GM20000 (cell line): ENCODE results near the gene TRIM2.

Experiments used
- DNase-seq: peaks from one replicate; pipeline ENCODE4 v3.0.0; 2012; ENCODE audit warnings: low spot score
- TF ChIP-seq, protein P1 (sequence below): IDR thresholded peaks from 2 replicates; pipeline ENCODE4 v1.5.1; 2012; ENCODE audit warnings: mild to moderate bottlenecking, control low read depth; ENCODE audit errors: extremely low read depth, missing control alignments

Gene TRIM2

DNA sequence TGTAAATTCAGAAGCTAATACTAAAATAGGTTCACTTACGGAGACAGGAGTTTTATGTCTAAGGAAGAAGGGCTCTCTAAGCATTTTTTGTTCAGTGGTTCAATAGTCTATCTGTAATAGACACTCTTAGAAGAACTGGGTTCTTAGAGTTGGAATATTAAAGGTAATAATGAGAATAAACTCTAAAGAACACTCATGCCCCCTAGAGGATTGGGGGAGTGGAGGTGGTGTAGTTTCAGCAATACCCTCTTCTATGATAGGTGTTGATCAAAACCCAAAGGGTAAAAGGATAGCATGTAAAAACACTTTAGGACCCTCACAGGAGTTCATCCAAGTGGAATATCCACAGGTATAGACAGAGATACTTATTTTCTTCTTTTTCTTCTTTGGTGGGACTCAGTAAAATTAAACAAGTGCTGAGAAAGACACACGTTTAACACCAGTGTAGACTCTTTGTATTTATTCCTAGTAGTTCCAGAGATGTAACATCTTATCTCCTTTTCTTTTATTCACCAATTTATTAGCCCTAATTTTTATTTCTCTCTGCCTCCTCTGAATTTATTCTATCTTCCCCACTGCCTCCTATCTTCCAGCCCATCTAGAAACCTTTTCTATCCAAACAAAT is 114.6 kb downstream of the TRIM2 start:
- peak; percentile 42 for DNase-seq
- TF ChIP-seq, protein P1, sequence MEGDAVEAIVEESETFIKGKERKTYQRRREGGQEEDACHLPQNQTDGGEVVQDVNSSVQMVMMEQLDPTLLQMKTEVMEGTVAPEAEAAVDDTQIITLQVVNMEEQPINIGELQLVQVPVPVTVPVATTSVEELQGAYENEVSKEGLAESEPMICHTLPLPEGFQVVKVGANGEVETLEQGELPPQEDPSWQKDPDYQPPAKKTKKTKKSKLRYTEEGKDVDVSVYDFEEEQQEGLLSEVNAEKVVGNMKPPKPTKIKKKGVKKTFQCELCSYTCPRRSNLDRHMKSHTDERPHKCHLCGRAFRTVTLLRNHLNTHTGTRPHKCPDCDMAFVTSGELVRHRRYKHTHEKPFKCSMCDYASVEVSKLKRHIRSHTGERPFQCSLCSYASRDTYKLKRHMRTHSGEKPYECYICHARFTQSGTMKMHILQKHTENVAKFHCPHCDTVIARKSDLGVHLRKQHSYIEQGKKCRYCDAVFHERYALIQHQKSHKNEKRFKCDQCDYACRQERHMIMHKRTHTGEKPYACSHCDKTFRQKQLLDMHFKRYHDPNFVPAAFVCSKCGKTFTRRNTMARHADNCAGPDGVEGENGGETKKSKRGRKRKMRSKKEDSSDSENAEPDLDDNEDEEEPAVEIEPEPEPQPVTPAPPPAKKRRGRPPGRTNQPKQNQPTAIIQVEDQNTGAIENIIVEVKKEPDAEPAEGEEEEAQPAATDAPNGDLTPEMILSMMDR: peak; percentile 52

GRCh38 chr4:153322791-153323190 is 118.5 kb downstream of the TRIM2 start:
- TF ChIP-seq, protein P1: no peak
- DNase-seq: no peak

DNA sequence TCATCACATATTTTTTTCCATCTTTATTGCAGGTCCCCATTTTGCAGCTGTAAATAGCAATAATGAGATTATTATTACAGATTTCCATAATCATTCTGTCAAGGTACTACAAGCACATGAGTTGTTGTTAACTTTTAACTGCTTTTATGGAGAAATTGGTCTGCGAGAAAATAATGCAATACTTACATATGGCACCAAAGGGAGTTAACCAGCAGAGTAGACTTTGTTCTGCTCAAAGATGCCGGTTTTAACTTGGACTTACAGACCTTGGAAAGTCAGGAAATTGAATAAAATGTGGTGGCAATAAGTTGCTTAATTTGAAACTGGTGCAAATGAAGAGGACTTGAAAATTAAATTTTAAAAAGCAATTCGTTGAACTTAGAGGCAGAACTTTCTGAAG is 119.8 kb downstream of the TRIM2 start:
- no peak for DNase-seq
- TF ChIP-seq, protein P1: no peak

GRCh38 chr4:153325558-153325957 is 121.3 kb downstream of the TRIM2 start:
- TF ChIP-seq, protein P1: no peak
- DNase-seq: no peak

DNA sequence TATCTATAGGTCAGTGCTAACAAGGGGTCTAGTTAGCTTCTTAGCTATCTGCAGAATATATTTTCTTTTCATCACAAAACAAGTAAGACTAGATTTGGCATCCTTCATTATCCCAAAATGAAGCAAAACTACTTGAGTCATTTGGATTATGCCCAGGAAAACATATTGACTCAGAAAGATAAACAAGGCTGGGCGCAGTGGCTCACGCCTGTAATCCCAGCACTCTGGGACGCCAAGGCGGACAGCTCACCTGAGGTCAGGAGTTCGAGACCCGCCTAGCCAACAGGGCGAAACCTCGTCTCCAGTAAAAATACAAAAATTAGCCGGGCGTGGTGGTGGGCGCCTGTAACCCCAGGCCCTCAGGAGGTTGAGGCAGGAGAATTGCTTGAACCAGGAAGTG is 122.3 kb downstream of the TRIM2 start:
- TF ChIP-seq, protein P1: no peak
- DNase-seq: no peak

- TF ChIP-seq, protein P1: no peak
- peak; percentile 19 for DNase-seq
Measured at GRCh38 chr4:153327247-153327646, 123.0 kb downstream of the TRIM2 start.

DNA sequence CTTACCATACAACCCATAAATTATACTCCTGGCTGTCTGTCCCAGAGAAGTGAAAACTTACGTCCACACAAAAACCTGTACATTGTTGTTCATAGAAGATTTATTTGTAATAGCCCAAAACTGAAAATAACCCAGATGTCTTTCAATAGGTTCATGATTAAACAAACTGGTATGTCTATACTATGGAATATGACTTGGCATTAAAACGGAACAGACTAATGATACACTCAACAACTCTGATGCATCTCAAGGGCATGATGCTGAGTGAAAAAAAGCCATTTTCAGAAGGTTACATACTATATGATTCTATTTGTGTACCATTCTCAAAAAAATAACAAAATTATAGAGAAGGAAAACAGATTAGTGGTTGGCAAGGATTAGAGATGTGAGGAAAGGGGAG is 128.7 kb downstream of the TRIM2 start:
- DNase-seq: no peak
- TF ChIP-seq, protein P1: no peak
